ENCODE results near the gene TCEAL1. TPM values are rescaled to one million over a fixed set of nuclear protein-coding genes. Genes with fewer than 3 reads are reported as not detected.
"Not testable (repeated sequence)": the region's sequence is repeated elsewhere in the genome, so short reads cannot be mapped to it uniquely, and the experiment has no call there.

TCEAL1 gene
- 22.9 TPM for total RNA-seq
- long read RNA-seq, partial matches to known transcripts = 0 of 15 reads
- long read RNA-seq, other reads (novel, unspliced or antisense) = 11 of 15 reads

- peaks cover 33% of the 10 kb centered on the region for H3K4me1 ChIP-seq
- peak within 1 kb of the TSS; percentile 78 for H3K4me3 ChIP-seq
- no peak for TF ChIP-seq CTCF (IDR thresholded peaks at IDR 0.05; ENCODE audit: borderline replicate concordance)
- intact Hi-C loops (cut with micrococcal nuclease) = no loop called here
- peak within 1 kb of the TSS; percentile 95 for H3K27ac ChIP-seq (replicated peaks)
- no peaks in the 10 kb centered on the region for H3K36me3 ChIP-seq
- H3K27me3 ChIP-seq (ENCODE audit: low read depth) = no peaks in the 10 kb centered on the region
- peak; percentile 47 for DNase-seq
- no peaks in the 10 kb centered on the region for H3K9me3 ChIP-seq (replicated peaks)
Measured at GRCh38 chrX:103628386-103629317, at the start of gene TCEAL1. TSS of gene TCEAL1 (plus strand) at chrX:103628975. CDS start at chrX:103629917, 942 bp downstream.

GRCh38 chrX:103584596-103584995, 44.2 kb upstream of the TCEAL1 start:
- Histone ChIP-seq H3K4me1 (peaks cover 19% of the 10 kb centered on the region), H3K27me3 (ENCODE audit: low read depth) (no peaks in the 10 kb centered on the region), H3K27ac (replicated peaks) (peak overlapping the region; percentile 87), H3K4me3 (peak overlapping the region; percentile 76), H3K36me3 (no peaks in the 10 kb centered on the region), H3K9me3 (replicated peaks) (no peaks in the 10 kb centered on the region)
- DNase-seq = no peak
- no peak for TF ChIP-seq CTCF (IDR thresholded peaks at IDR 0.05; ENCODE audit: borderline replicate concordance)
- intact Hi-C loops (cut with micrococcal nuclease) = no loop called here

GRCh38 chrX:103585411-103586313, 43.1 kb upstream of the TCEAL1 start, which contains the start of gene TCEAL4:
TSS of gene TCEAL4 (plus strand) at chrX:103585515. CDS start at chrX:103586676, 1,161 bp downstream.
- DNase-seq = peak; percentile 56
- Histone ChIP-seq H3K27me3 (ENCODE audit: low read depth) (no peaks in the 10 kb centered on the region), H3K9me3 (replicated peaks) (no peaks in the 10 kb centered on the region), H3K36me3 (no peaks in the 10 kb centered on the region), H3K4me3 (peak within 1 kb of the TSS; percentile 76), H3K27ac (replicated peaks) (peak within 1 kb of the TSS; percentile 87), H3K4me1 (peaks cover 19% of the 10 kb centered on the region)
- intact Hi-C loops (cut with micrococcal nuclease) = no loop called here
- no peak for TF ChIP-seq CTCF (IDR thresholded peaks at IDR 0.05; ENCODE audit: borderline replicate concordance)

- H3K4me3 ChIP-seq = peak overlapping the region; percentile 76
- no peaks in the 10 kb centered on the region for H3K27me3 ChIP-seq (ENCODE audit: low read depth)
- no peaks in the 10 kb centered on the region for H3K9me3 ChIP-seq (replicated peaks)
- intact Hi-C loops (cut with micrococcal nuclease) = no loop called here
- peak overlapping the region; percentile 87 for H3K27ac ChIP-seq (replicated peaks)
- no peak for TF ChIP-seq CTCF (IDR thresholded peaks at IDR 0.05; ENCODE audit: borderline replicate concordance)
- H3K4me1 ChIP-seq = peaks cover 19% of the 10 kb centered on the region
- DNase-seq = no peak
- H3K36me3 ChIP-seq = no peaks in the 10 kb centered on the region
Measured at GRCh38 chrX:103586314-103586646, 42.5 kb upstream of the TCEAL1 start.

- DNase-seq = no peak
- H3K27me3 ChIP-seq (ENCODE audit: low read depth) = no peaks in the 10 kb centered on the region
- H3K4me3 ChIP-seq = peak overlapping the region; percentile 76
- intact Hi-C loops (cut with micrococcal nuclease) = no loop called here
- H3K36me3 ChIP-seq = no peaks in the 10 kb centered on the region
- peaks cover 19% of the 10 kb centered on the region for H3K4me1 ChIP-seq
- H3K9me3 ChIP-seq (replicated peaks) = no peaks in the 10 kb centered on the region
- TF ChIP-seq CTCF (IDR thresholded peaks at IDR 0.05; ENCODE audit: borderline replicate concordance) = no peak
- H3K27ac ChIP-seq (replicated peaks) = peak overlapping the region; percentile 87
Measured at GRCh38 chrX:103586659-103587058, 42.1 kb upstream of the TCEAL1 start.

- H3K36me3 ChIP-seq; intact Hi-C loops (cut with micrococcal nuclease); H3K27ac ChIP-seq (replicated peaks); DNase-seq; H3K4me1 ChIP-seq; H3K27me3 ChIP-seq (ENCODE audit: low read depth); H3K4me3 ChIP-seq; H3K9me3 ChIP-seq (replicated peaks): not testable (repeated sequence)
Measured at GRCh38 chrX:103592295-103592694, 36.5 kb upstream of the TCEAL1 start.

GRCh38 chrX:103595202-103595601, 33.6 kb upstream of the TCEAL1 start:
- H3K36me3 ChIP-seq; H3K27me3 ChIP-seq (ENCODE audit: low read depth); intact Hi-C loops (cut with micrococcal nuclease); DNase-seq; H3K4me3 ChIP-seq; H3K27ac ChIP-seq (replicated peaks); H3K4me1 ChIP-seq; H3K9me3 ChIP-seq (replicated peaks): not testable (repeated sequence)
